Sigmoid colon (tissue), 7 donors: ENCODE measurements around the gene TMEM179. TPM values are rescaled to one million over a fixed set of nuclear protein-coding genes. Genes with fewer than 3 reads are reported as not detected.
"Not testable (repeated sequence)": the region's sequence is repeated elsewhere in the genome, so short reads cannot be mapped to it uniquely, and the experiment has no call there.

ENCODE experiments used
- DNase-seq: peaks from one replicate; pipeline ENCODE4 v3.0.0-alpha.2; 2019
- H3K27ac ChIP-seq, 4 donors: fragments of 200-600 bp; sonication (generic); one replicate each; pipeline ENCODE4 v1.5.1; 2016 to 2019; ENCODE audit warnings: mild to moderate bottlenecking in 1 of 4
- H3K27me3 ChIP-seq, 3 donors: fragments of 200-600 bp; sonication (generic); one replicate each; pipeline ENCODE4 v1.5.1; 2019; ENCODE audit warnings: mild to moderate bottlenecking in 1 of 3
- H3K36me3 ChIP-seq, 4 donors: fragments of 200-600 bp; sonication (generic); one replicate each; pipeline ENCODE4 v1.5.1; 2016 to 2019
- H3K4me1 ChIP-seq, 4 donors: fragments of 200-600 bp; sonication (generic); one replicate each; pipeline ENCODE4 v1.5.1; 2017 to 2019
- H3K4me3 ChIP-seq, 4 donors: fragments of 200-600 bp; sonication (generic); one replicate each; pipeline ENCODE4 v1.5.1; 2017 to 2019; ENCODE audit warnings: mild to moderate bottlenecking in 2 of 4, moderate library complexity in 1 of 4
- H3K9me3 ChIP-seq, 4 donors: fragments of 200-600 bp in 3 of 4; sonication (generic) in 3 of 4; one replicate each; pipeline versions ENCODE4 v1.5.1 to v1.6.1; 2013 to 2019
- EP300 ChIP-seq, 4 donors: sonication (generic); formaldehyde crosslinking; IDR thresholded peaks; one replicate each; pipeline ENCODE4 v1.6.1; 2017; ENCODE audit warnings: antibody characterized with exemption in 4 of 4
- POLR2A ChIP-seq, 2 donors: fragments of 450-650 bp; IDR thresholded peaks; one replicate each; pipeline ENCODE4 v1.6.1; 2016; ENCODE audit warnings: antibody characterized with exemption in 2 of 2, mild to moderate bottlenecking in 2 of 2, moderate library complexity in 2 of 2
- POLR2AphosphoS5 ChIP-seq, 4 donors: sonication (generic); formaldehyde crosslinking; IDR thresholded peaks; one replicate each; pipeline ENCODE4 v1.6.1; 2017; ENCODE audit warnings: antibody characterized with exemption in 4 of 4
- WGBS, 2 donors: extraction: QIAGEN DNeasy Blood & Tissue Kit; methylation state at CpG; one replicate each; pipeline ENCODE4 v1.1.7; 2013; 5-methylcytosine and 5-hydroxymethylcytosine counted together
- intact Hi-C: fragments of 100-400 bp; cut with DNase I; formaldehyde crosslinking; loops from one replicate; pipeline ENCODE4 v1.15.1; 2023
- polyA plus RNA-seq, 3 donors: library from polyadenylated mRNA; stranded (reverse); fragments of 200-250 nt; gene quantifications; one replicate each; pipeline ENCODE4 v1.2.3, GENCODE V29; 2013
- total RNA-seq, 4 donors: library from RNA; depleted of rRNA; stranded (reverse); fragments of >200 nt; gene quantifications; one replicate each; pipeline ENCODE4 v1.1.0, GENCODE V29; 2016
- TF ChIP-seq, protein P1 (sequence below), 4 experiments: fragments of 450-650 bp in 3 of 4; fragments of 200-600 bp in 1 of 4; IDR thresholded peaks; one replicate each; pipeline ENCODE4 v1.5.1; 2016 to 2019; ENCODE audit warnings: antibody characterized with exemption in 4 of 4, mild to moderate bottlenecking in 3 of 4, moderate library complexity in 2 of 4
- donor health status: healthy with polysubstance abuse.
- donor health status: Bipolar disorder and iron deficiency.
- donor health status: healthy.

TMEM179 gene
- total RNA-seq (1 to 10 TPM; 1.4 to 5.4 (median 2.8) TPM), polyA plus RNA-seq (1 to 10 TPM in 1 of 3 donors, not detected in 2; 4.2 TPM)

GRCh38 chr14:104604458-104605449 is at the start of gene TMEM179:
Gene TMEM179, minus strand, starts transcription at chr14:104604772. Its CDS starts 31 bp downstream, at chr14:104604741.
- peaks cover 0 to 7% (median 7%) of the 10 kb centered on the region in 4 donors for H3K4me1 ChIP-seq
- peak; percentile 35 for DNase-seq
- intact Hi-C loops: no loop called here
- H3K27me3 ChIP-seq: peaks cover 4 to 68% (median 43%) of the 10 kb centered on the region in 3 donors
- H3K27ac ChIP-seq: no peak within 1 kb of the TSS
- WGBS, 2 donors: 7 to 9% methylated on average over 91 of the region's 91 CpGs
- TF ChIP-seq EP300 (IDR thresholded peaks at IDR 0.05) (no peak), POLR2A (IDR thresholded peaks at IDR 0.05) (no peak), POLR2AphosphoS5 (IDR thresholded peaks at IDR 0.05) (no peak)
- TF ChIP-seq, protein P1, sequence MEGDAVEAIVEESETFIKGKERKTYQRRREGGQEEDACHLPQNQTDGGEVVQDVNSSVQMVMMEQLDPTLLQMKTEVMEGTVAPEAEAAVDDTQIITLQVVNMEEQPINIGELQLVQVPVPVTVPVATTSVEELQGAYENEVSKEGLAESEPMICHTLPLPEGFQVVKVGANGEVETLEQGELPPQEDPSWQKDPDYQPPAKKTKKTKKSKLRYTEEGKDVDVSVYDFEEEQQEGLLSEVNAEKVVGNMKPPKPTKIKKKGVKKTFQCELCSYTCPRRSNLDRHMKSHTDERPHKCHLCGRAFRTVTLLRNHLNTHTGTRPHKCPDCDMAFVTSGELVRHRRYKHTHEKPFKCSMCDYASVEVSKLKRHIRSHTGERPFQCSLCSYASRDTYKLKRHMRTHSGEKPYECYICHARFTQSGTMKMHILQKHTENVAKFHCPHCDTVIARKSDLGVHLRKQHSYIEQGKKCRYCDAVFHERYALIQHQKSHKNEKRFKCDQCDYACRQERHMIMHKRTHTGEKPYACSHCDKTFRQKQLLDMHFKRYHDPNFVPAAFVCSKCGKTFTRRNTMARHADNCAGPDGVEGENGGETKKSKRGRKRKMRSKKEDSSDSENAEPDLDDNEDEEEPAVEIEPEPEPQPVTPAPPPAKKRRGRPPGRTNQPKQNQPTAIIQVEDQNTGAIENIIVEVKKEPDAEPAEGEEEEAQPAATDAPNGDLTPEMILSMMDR (IDR thresholded peaks at IDR 0.05): no peak
- peak within 1 kb of the TSS in 3 of 4 donors; percentile 12 to 40 (median 40) for H3K4me3 ChIP-seq
- H3K9me3 ChIP-seq: no peaks in the 10 kb centered on the region
- H3K36me3 ChIP-seq: no peaks in the 10 kb centered on the region

- no peak for DNase-seq
- TF ChIP-seq, protein P1 (IDR thresholded peaks at IDR 0.05): no peak
- TF ChIP-seq POLR2AphosphoS5 (IDR thresholded peaks at IDR 0.05): no peak
- TF ChIP-seq EP300 (IDR thresholded peaks at IDR 0.05): no peak
- no peak for TF ChIP-seq POLR2A (IDR thresholded peaks at IDR 0.05)
- Histone ChIP-seq H3K9me3 (no peaks in the 10 kb centered on the region), H3K4me3 (no peak overlapping the region), H3K36me3 (no peaks in the 10 kb centered on the region), H3K4me1 (peaks cover 0 to 10% (median 9%) of the 10 kb centered on the region in 4 donors), H3K27ac (no peak overlapping the region), H3K27me3 (no peaks in the 10 kb centered on the region)
- WGBS, 2 donors: 87 to 93% methylated on average over 6 of the region's 6 CpGs
- intact Hi-C loops: no loop called here
Observed at GRCh38 chr14:104654119-104654518, 49.5 kb upstream of the TMEM179 start.

- H3K4me3 ChIP-seq, DNase-seq, intact Hi-C loops, H3K27me3 ChIP-seq, H3K4me1 ChIP-seq, H3K9me3 ChIP-seq, H3K27ac ChIP-seq, H3K36me3 ChIP-seq: not testable (repeated sequence)
- 95 to 96% methylated on average over 52 of the region's 52 CpGs for WGBS, 2 donors
Observed at GRCh38 chr14:104653130-104653920, 48.8 kb upstream of the TMEM179 start.

- peaks cover 0 to 10% (median 9%) of the 10 kb centered on the region in 4 donors for H3K4me1 ChIP-seq
- no peaks in the 10 kb centered on the region for H3K36me3 ChIP-seq
- H3K4me3 ChIP-seq: no peak overlapping the region
- H3K27me3 ChIP-seq: no peaks in the 10 kb centered on the region
- H3K27ac ChIP-seq: no peak overlapping the region
- H3K9me3 ChIP-seq: no peaks in the 10 kb centered on the region
- DNase-seq: no peak
- WGBS, 2 donors: 94 to 96% methylated on average over 9 of the region's 9 CpGs
- intact Hi-C loops: no loop called here
- TF ChIP-seq POLR2A (IDR thresholded peaks at IDR 0.05): no peak
- no peak for TF ChIP-seq POLR2AphosphoS5 (IDR thresholded peaks at IDR 0.05)
- TF ChIP-seq EP300 (IDR thresholded peaks at IDR 0.05): no peak
- TF ChIP-seq, protein P1 (IDR thresholded peaks at IDR 0.05): no peak
Observed at GRCh38 chr14:104652386-104652785, 47.8 kb upstream of the TMEM179 start.

- H3K4me3 ChIP-seq: no peak overlapping the region
- no peaks in the 10 kb centered on the region for H3K36me3 ChIP-seq
- 87 to 88% methylated on average over 20 of the region's 20 CpGs for WGBS, 2 donors
- no peaks in the 10 kb centered on the region for H3K27me3 ChIP-seq
- H3K4me1 ChIP-seq: peaks cover 0 to 10% (median 9%) of the 10 kb centered on the region in 4 donors
- TF ChIP-seq POLR2A (IDR thresholded peaks at IDR 0.05) (no peak), POLR2AphosphoS5 (IDR thresholded peaks at IDR 0.05) (no peak), EP300 (IDR thresholded peaks at IDR 0.05) (no peak)
- TF ChIP-seq, protein P1 (IDR thresholded peaks at IDR 0.05): no peak
- H3K9me3 ChIP-seq: no peaks in the 10 kb centered on the region
- DNase-seq: no peak
- intact Hi-C loops: loop anchor here (2.0 kb wide), 1 partner anchor 25 kb away; no protein-coding TSS in a partner anchor
- H3K27ac ChIP-seq: no peak overlapping the region
Observed at GRCh38 chr14:104651876-104652260, 47.3 kb upstream of the TMEM179 start.
